HG03196 (cell line): ENCODE data around the gene SYT1.

Experiments
- ATAC-seq: cut with Tn5 transposase; IDR thresholded peaks from one replicate; pipeline ENCODE4 v1.9.1; 2021; ENCODE audit not compliant: unreplicated experiment

SYT1 gene

DNA sequence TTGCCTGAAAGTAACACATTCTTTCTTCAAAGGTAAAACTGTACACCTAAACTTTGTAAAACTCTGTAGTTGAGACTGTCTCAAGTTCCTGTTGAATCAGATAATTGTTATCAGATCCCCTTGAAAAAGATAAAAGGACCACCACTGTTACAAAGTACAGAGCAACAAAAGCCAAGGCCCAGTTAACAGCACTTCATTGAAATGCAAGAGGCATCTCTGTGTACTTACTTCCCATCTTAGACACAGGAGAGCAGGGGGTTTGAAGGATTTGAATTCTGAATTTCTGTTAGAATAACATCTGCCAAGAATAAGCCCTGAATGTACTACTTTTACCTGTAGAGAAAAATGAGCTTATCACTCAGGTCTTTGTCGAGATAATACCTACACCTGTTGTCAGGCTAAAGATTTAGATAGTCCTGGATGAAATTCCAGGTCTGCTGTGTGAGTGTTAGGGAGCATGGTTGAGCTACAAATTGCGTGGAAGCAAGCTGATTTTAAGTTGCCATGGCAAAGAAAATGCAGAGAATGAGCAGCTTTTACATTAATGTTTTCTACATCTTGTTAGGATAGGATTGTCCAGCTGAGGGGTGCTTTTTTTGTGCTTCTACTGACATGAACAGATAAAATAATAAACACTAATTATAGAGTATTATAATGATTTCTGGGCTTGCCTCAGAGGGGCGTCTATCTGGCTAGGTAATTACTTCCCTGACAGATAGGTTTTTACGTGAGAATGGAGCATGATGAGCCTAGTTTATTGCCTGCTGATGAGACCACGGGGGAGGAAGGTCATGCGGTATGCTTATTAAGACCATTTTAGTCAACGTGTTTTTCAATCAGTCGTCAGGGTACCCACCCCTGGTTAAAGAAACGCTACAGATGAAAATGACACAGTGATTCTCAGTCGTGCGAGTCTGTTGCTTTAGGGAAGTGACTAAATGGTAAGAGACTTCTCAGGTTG, 517.0 kb downstream of the SYT1 start:
- no peak for ATAC-seq

DNA sequence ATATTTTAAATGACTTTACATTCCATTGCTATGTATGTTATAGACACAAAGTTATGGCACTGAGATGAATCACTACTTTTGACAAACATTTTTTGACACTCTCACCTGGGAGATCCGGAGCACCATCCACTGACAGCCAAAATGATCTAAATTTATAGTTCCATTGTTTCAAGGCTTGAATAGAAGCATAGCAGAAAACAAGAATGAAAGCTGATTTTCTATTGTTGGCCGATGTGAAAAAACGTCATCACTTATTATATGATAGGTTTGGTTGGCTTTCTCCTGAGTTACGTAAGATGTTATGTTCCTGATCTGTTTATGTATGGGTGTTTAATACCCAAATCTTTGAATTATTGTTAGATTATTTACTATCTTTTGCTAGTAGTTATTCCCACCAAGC, 520.0 kb downstream of the SYT1 start:
- ATAC-seq = no peak

DNA sequence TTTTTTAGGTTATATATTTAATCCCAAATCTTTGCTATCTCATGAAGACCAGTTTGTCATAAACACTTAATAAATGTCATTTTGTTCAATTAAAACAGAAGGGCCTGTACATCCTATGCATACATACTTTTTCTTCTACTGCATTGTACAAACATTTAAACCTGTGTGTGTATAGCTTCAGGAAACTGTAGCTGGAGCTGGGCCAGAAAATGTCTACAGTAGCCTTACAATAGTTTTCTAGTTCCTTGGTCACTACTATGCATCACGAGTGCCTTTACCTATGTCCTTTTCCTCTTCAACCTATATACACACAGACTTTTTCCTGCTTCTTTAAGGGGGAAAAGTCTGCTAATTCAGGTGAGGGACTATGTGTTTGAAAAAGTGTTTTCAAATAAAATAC, 523.4 kb downstream of the SYT1 start:
- no peak for ATAC-seq

DNA sequence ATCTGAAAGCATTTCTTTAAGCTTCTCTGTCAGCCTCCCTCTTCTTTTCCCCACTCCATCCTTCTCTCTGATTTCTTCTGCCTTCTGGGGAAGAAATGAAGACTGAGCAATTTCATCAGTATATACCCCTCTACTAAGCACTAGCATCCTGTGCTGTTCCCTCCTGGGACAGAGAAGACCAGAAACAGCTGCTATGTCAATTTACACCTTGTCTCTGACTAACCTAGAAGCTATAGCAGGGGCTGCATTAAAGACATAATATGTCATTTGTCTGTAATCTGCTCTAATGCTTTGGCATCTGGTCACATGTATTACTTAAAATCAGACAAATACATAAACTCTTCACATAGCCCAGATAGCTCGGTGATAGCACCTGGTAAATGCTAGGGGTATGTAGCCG, 529.3 kb downstream of the SYT1 start:
- ATAC-seq = no peak

DNA sequence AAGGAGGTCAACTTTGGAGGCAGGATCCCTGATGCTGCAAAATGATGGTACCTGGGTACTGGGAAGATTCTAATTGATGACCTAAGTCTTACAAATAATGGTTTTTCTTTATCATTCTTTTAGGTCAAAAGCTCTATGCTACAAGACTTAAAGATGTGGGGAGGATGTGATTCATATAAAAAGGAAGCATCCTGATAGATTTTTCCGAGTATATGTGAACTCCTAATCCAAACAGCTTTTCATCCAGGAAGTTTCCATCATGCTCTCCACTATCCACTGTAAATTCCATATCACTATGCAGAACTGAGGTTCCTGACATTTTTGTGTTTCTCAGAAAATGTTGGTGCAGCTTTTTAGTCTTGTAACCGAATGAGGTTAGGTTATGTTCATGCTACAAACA, 533.0 kb downstream of the SYT1 start:
- ATAC-seq = no peak

DNA sequence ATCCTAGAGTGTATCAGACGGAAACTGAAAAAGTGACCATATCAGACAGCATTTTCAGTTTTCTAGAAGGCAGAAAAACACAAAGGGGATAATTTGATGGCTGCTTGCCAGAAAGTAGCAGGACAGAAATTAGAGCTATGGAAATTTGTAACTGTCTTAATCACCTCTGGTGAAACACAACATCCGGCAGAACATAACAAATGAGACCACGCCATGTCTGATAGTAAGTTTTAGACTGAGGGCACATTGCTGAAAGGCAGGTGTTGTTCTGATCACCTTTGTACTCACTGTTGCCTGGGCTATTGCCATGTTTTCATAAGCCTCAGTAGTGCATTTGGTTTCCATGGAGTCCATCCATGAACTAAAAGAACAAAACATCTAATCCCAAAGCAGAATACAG, 535.9 kb downstream of the SYT1 start:
- ATAC-seq = no peak

DNA sequence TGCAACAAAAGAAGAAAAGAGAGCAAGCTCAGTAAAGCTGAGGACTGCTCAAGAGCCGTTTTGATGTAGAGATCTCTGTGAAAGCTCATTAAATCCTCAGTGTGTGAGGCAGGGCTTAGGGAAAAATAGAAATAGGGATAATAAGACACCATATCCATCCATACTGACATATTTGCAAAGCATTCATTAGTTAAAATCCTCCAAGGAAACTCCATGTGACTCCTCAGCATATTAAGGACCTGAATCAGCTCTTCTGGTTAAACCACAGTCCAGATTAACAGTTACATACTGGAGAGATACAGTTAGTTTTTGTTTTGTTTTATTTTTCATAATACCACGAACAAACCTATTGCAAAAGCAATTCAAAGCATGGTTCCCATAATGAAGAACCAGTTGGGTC, 538.0 kb downstream of the SYT1 start:
- ATAC-seq = no peak

DNA sequence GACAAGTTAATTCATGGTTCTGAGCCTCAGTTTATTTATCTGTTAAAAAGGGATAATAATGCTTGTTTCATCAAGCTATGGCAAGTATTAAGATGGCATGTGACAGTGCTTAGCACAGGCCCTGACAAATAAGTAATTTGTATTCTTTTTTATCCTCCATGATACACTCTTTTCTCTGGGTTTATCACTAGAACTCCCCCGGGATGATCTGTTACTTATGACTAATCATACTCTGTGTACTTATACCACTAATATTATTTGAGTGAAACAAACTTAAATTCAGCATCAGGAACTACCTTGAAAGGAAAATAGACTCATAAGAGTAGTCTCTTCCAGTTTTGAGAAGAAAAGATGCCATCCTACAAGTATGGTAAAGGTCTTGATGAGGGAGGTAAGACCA, 542.4 kb downstream of the SYT1 start:
- no peak for ATAC-seq

DNA sequence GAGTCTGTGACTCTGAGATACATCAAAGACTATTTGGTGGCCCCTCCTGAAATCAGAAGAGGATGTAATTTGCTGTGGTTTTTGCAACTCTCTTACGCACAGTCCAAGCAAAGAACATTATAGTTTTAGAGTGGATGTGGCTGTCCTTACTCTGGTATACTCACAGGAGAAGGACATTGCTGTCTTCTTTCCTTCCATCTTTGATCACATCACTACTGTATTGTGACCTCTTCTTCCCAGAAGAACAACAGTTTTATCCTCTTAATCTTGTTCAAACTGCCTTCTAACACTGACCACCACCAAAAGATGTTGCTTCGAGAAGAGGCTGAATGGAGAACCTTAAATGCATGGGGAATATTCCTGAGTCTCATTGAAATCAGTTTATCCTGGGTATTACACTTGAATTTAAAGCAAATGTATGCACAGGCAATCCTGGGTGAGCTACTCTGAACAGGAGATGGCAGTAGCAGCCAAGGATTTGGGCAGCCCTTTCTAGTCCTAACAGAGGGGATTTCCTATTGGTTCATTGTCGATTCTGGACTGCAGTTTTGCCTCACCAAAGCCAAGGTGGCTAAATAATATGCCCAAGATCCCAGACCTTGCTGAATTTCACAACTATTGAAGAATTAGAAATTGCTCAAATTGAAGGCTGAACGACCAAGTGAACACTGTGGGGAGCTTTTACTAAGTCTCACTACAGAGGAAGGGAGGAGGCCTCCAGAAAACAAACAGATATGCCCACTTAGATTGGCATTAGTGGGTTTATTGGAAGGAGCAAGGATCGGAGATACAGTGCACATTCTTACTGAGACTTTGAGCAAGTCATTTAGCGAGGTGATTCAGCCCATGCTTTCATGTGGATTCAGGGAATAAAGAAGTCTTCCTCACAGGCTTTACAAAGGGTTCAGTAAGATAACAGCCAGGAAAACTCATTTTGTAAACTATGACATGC, 543.4 kb downstream of the SYT1 start:
- no peak for ATAC-seq

DNA sequence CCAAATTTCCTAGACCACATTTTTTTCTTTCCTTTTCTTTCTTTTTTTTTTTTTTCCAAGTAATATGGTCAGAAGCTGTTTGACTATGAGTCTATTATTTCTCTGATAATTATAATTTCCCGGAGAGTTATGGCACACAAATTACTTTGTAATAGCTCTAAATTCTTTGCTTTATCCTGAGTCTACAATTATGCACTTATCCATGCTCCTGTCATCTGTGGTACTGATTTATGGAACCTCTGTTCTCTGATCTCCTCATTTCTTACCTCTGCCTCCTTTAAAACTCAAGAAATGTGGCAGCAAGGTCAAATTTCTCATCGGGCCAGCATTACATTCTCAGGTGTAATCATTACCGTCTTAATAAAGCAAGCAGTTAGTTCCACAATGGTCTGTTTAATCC, 544.1 kb downstream of the SYT1 start:
- ATAC-seq = no peak

DNA sequence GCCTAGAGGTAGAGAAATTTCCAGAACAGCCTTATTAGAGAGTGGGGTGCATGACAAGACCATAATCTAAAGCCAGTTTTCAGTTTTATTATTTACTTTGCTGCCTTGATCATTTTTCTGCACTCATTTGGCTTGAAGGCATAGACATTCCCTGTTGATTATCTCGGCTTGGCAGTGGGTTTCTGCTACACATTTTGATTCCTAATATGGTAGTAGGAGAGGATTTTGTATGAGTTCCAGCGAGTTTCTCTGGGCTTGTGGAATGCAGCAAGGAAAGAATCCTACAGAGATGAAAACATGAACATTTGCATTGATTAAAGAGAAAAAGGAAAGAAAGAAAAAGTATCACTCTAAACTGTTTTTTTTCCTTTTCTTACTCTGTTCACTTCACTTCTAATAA, 545.0 kb downstream of the SYT1 start:
- no peak for ATAC-seq

DNA sequence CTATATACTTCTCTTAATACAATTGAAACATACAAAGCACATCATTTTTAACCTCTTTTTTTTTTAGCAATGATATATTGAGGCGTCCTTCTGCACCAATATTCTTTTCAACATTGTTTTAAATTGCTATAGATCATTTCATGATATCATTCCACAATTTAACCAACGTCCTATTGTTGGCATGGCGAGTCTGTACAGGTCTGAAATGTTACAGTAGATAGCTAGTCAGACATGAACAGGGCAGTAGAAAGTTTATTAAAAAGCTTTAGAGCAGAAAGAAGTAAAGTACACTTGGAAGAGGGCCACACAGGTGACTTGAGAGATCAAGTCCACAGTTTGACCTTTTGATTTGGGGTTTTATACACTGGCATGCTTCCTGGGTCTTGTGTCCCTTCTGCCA, 547.2 kb downstream of the SYT1 start:
- no peak for ATAC-seq

DNA sequence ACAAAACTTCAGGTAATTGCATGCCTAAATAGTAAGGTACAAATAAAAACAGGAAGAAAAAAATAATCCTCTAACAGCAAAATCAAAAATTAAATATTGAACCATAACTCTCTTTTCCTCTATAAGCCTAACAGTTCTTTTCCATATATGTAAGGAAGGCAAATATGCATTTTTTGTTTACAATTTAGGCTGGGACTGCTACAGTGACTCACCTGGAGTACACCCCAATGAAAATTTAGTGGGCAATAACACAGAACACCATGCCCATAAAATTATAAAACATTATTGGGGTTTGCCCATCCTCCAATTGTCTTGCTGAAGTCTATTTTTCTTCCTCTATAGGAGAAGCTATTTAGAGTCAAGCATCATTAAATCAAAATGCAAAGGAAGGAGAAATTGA, 549.2 kb downstream of the SYT1 start:
- ATAC-seq = no peak

DNA sequence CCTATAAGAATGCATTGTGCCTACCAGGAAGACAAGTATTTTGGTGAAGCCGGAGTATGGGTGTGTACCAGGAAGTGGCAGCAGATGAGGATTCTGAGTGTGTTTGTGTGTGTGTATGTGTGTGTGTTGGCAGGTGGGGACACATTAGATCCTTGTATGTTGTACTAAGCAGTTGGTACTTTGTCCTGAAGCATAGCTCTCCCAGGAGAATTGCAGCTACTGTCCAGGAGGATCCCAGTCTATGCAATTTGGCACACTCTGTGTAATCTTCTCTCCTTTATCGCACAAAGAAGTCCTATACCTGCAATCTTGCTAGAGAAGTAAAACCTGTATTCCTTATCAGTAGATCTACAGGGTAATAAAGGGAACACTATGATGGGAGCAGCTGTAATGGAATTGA, 549.7 kb downstream of the SYT1 start:
- ATAC-seq = no peak

DNA sequence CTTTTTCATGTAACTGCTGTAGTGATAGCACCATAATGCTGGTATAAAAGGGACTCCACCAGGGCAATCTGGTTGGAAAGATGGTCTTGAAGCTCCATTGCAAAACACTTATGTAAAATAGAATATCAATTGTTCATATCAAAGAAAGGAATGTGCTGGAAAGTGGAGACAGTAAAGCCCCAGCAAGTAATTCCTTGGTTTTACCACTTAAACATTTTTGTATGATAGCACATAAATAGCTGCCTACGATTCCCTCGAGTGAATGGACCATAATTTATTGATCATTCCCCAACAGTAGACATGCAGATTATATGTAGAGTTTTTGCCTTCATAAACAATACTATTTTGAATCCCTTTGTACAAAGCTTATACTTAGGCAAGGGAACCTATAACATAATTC, 550.7 kb downstream of the SYT1 start:
- ATAC-seq = no peak

DNA sequence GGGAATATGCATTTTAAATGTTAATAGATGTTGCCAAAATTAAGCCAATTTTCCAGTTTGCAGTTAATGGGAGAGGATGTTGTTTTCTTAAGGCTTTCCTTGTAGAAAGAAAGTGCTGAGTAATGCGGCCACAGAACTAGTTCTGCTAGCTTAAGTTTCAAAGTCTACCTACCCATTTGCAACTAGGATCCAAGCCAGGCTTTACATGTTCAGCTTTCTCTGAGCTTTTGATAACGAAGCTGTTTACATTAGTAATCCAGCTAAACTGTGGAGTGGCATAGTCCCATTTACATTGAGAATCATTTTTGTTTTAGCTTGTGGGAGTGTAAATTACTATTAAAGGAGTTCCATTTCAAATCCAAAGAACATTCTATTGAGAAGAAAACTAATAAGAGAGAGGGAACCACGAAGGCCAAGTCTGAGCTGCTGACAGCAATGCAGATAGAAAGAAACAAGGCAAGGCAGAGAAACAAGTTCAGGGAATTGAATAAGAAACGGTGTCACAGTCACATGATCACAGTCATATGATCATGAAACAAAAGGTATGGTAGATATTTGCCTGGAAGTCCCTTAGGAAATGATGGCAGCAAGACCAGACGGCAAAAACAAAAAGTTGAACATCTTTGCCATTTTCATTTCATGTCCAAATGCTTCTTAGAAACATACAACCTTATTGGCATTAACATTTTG, 551.3 kb downstream of the SYT1 start:
- ATAC-seq = no peak

DNA sequence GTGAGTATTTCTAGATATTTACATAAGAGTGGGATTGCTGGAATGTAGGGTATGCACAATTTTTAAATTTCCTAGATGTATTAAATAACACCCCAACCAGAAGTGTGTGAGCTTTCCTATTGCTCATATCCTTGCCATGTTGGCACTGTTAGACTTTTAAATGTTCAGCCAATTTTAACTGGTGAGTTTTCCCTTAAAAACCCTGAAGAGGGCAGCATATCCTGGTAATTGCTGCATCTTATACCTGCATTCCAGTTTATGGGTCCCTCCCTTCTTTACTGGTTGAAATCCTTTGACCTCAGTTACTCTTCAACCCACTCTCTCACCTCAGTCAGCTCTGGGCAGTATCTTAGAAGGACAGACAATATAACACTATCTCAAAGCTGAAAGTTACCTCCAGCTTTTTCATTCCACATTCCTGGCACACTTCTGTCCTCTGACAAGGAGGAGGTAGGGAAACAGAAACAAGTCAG, 555.6 kb downstream of the SYT1 start:
- no peak for ATAC-seq

DNA sequence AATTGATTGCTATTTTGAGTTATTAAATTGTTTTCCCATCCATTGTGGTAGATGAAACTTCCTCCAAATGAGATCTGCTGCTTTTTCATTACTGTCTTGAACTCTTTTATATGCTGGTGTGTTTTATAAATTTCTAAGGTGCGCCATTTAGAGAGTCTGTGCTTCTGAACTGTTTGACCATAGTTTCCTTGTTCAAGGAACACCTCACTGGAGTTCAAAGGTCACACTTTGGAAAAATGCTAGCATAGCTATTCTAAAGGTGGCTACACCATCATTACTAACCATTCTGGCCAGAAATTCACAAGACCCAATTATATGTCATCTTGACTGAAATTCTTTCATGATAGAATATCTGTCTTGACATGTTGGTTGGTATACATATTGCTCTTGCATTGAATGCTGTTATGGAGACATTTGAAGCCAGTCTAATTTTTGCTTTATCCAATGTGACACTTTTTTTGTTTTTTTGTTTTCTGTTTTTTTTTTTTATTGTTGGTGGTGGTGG, 556.7 kb downstream of the SYT1 start:
- ATAC-seq = no peak

DNA sequence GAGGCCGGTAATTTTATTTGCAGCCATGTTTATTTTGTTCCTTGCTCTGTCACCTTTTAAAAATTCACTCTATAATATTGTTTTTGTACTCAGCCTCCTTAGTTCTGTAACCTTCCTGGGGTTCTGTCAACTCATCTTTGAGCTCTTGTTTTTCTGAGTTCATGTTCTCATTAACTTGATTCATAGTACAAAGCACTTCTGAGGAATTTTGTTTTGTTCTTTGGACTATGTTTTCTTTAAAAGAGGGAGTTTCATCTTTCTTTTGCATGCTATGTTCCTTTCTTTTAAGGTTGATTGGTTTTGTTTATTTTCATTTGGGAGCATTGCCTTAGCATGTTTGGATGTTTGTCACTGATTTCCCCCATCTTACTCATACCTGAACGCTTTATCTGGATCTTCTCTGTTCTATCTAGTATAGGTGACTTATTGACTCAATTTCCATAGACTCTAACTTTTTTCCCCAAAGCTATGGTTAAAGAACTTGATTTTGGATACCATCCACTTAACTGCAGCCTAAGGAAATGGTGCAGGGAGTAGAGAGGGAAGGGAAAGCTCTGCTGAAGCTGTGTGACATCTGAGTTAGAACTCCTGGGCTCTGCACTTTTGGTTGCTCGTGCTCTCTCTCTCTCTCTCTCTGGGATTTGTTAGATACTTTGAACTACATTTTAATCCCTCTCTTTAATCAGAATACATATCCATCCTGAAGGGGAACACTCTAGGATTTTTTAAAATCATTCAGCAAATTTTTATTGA, 557.7 kb downstream of the SYT1 start:
- no peak for ATAC-seq

DNA sequence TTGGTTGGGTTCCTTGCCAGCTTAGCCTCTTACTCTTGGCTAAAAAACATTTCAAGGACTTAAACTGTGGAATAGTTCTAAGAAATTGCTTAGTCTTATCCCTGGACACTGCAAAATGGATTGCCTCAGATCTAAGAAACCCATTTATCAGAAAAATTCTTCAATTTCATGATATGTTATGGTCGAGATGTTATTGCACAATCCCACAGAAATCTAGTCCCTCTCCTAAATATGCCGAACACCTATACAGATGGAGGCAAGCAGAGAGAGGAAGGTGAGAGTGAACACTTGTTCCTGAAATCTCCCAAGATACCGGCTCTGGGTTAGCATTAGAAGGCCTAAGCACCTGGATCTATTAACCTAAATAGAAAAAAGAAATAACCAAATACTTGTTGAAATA, 559.0 kb downstream of the SYT1 start:
- no peak for ATAC-seq
